Skeletal muscle satellite cell (primary cell): ENCODE data around the gene NINJ1.

Source experiments
- H3K27me3 ChIP-seq: 2 replicates; pipeline ENCODE4 v1.7.0; 2013; ENCODE audit warnings: low read length; ENCODE audit not compliant: control insufficient read depth, insufficient read depth
- H3K36me3 ChIP-seq: 2 replicates; pipeline ENCODE4 v1.7.0; 2013; ENCODE audit warnings: mild to moderate bottlenecking, control low read depth, low read length; ENCODE audit not compliant: insufficient read depth
- H3K4me1 ChIP-seq: 2 replicates; pipeline ENCODE4 v1.7.0; 2013; ENCODE audit warnings: low read length; ENCODE audit not compliant: control insufficient read depth, insufficient read depth
- H3K4me2 ChIP-seq: 2 replicates; pipeline ENCODE4 v1.7.0; 2013; ENCODE audit warnings: mild to moderate bottlenecking, low read length
- H3K4me3 ChIP-seq: 2 replicates; pipeline ENCODE4 v1.7.0; 2013; ENCODE audit warnings: low read length
- H3K9ac ChIP-seq: 2 replicates; pipeline ENCODE4 v1.7.0; 2013; ENCODE audit warnings: mild to moderate bottlenecking, low read depth, low read length, moderate library complexity
- H3K9me3 ChIP-seq: replicated peaks from 2 replicates; pipeline ENCODE4 v1.7.0; 2013; ENCODE audit warnings: mild to moderate bottlenecking, control low read depth, low read length

Gene NINJ1

GRCh38 chr9:93093877-93094657, 40.0 kb downstream of the NINJ1 start:
- Histone ChIP-seq H3K9ac (no peak overlapping the region), H3K4me2 (no peak overlapping the region), H3K9me3 (peaks cover 6% of the 10 kb centered on the region), H3K36me3 (no peaks in the 10 kb centered on the region), H3K4me3 (no peak overlapping the region), H3K4me1 (peaks cover 31% of the 10 kb centered on the region), H3K27me3 (no peaks in the 10 kb centered on the region)

GRCh38 chr9:93093127-93093876, 40.7 kb downstream of the NINJ1 start:
- no peaks in the 10 kb centered on the region for H3K36me3 ChIP-seq
- H3K4me2 ChIP-seq, result no peak overlapping the region
- H3K9ac ChIP-seq, result no peak overlapping the region
- no peaks in the 10 kb centered on the region for H3K27me3 ChIP-seq
- H3K4me3 ChIP-seq, result no peak overlapping the region
- peaks cover 27% of the 10 kb centered on the region for H3K4me1 ChIP-seq
- peaks cover 6% of the 10 kb centered on the region for H3K9me3 ChIP-seq

GRCh38 chr9:93092251-93092991, 41.6 kb downstream of the NINJ1 start:
- Histone ChIP-seq H3K4me1 (peaks cover 19% of the 10 kb centered on the region), H3K9ac (no peak overlapping the region), H3K27me3 (no peaks in the 10 kb centered on the region), H3K4me2 (no peak overlapping the region), H3K4me3 (no peak overlapping the region), H3K36me3 (no peaks in the 10 kb centered on the region), H3K9me3 (peaks cover 6% of the 10 kb centered on the region)

DNA sequence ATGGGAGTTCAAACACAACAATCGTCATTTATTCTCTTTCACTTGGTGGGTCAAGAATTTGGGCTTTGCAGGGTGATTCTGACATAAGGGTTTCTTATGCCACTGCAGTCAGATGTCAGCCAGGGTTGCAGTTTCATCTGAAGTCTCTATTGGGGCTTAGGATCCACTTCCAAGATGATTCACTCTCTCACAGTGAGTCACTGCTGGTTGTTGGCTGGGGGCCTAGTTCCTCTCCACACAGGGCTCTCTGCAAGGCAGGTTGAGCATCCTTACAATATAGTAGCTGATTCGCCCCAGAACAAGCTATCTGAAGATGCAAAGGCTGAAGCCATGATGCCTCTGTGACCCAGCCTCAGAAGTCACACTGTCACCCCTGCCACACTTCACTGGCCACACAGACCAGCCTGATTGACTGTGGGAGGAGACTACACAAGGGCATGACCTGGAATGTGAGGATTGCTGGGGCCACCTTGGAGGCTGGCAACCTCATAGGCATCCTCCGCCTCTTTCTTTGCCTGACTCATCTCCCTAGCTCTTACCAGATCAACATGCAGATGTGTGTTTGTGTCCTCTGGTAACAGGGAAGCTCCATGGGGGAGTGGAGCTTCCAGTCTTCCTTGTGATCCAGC, 42.5 kb downstream of the NINJ1 start:
- H3K4me1 ChIP-seq, result peaks cover 14% of the 10 kb centered on the region
- H3K9ac ChIP-seq, result no peak overlapping the region
- H3K9me3 ChIP-seq, result peaks cover 6% of the 10 kb centered on the region
- H3K4me2 ChIP-seq, result no peak overlapping the region
- no peaks in the 10 kb centered on the region for H3K36me3 ChIP-seq
- H3K4me3 ChIP-seq, result no peak overlapping the region
- H3K27me3 ChIP-seq, result no peaks in the 10 kb centered on the region

DNA sequence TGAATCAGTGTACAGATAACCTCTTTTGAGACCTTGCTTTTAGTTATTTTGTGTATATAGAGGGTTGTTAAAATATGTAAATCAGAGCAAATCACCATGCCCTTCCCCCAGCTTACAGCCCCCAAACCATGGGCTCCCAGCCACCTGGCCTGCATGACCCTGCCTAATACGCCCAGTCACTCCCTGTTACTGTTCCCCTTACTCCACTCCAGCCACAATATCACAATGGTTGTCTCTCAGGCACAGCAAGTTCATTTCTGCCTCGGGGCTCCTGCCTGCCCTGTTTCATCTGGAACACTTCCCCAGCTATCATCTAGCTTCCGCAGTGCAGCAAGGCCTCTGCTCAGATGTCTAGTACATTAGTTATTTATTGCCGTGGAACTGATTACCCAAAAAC, 43.0 kb downstream of the NINJ1 start:
- peaks cover 6% of the 10 kb centered on the region for H3K9me3 ChIP-seq

GRCh38 chr9:93090091-93090655, 43.9 kb downstream of the NINJ1 start:
- Histone ChIP-seq H3K4me1 (peaks cover 12% of the 10 kb centered on the region), H3K9ac (no peak overlapping the region), H3K36me3 (no peaks in the 10 kb centered on the region), H3K4me3 (no peak overlapping the region), H3K9me3 (peaks cover 6% of the 10 kb centered on the region), H3K4me2 (no peak overlapping the region), H3K27me3 (no peaks in the 10 kb centered on the region)

More for the DNA sequence above, 43.0 kb downstream of the NINJ1 start:
- Histone ChIP-seq H3K27me3 (no peaks in the 10 kb centered on the region), H3K4me3 (no peak overlapping the region), H3K36me3 (no peaks in the 10 kb centered on the region), H3K4me2 (no peak overlapping the region), H3K4me1 (peaks cover 14% of the 10 kb centered on the region), H3K9ac (no peak overlapping the region)

DNA sequence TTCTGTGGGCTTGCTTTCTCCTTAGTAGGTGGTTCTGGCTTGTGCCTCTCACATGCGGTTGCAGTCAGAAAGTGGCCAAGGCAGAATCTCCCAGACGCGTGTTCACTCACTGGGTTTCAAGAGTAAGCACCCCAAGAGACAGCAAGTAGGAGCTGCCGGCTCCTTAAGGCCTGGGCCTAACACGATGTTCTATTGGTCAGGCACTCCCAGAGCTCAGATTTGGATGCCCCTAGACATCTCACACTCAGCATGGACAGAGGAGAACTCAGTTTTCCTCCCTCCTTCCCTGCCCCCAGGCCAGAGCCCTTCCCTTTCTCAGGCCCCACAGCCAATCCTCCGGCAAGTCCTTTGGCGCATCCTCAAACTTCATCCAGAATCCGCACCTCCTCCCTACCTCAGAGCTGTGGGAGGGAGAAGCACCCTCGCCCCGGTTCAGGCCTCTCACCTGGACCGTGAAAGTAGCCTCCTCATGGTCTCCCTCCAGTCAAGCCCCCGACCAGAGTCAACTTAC, 44.5 kb downstream of the NINJ1 start:
- no peak overlapping the region for H3K9ac ChIP-seq
- H3K9me3 ChIP-seq, result peaks cover 6% of the 10 kb centered on the region
- H3K36me3 ChIP-seq, result no peaks in the 10 kb centered on the region
- no peak overlapping the region for H3K4me2 ChIP-seq
- H3K27me3 ChIP-seq, result no peaks in the 10 kb centered on the region
- H3K4me1 ChIP-seq, result peaks cover 8% of the 10 kb centered on the region
- H3K4me3 ChIP-seq, result no peak overlapping the region

GRCh38 chr9:93089024-93089423, 45.0 kb downstream of the NINJ1 start:
- no peak overlapping the region for H3K4me3 ChIP-seq

GRCh38 chr9:93088656-93089015, 45.4 kb downstream of the NINJ1 start:
- H3K4me2 ChIP-seq, result no peak overlapping the region
- peaks cover 3% of the 10 kb centered on the region for H3K27me3 ChIP-seq
- peaks cover 8% of the 10 kb centered on the region for H3K4me1 ChIP-seq
- H3K4me3 ChIP-seq, result no peak overlapping the region
- no peaks in the 10 kb centered on the region for H3K36me3 ChIP-seq
- H3K9me3 ChIP-seq, result peaks cover 6% of the 10 kb centered on the region
- no peak overlapping the region for H3K9ac ChIP-seq

More at GRCh38 chr9:93089024-93089423, 45.0 kb downstream of the NINJ1 start:
- Histone ChIP-seq H3K36me3 (no peaks in the 10 kb centered on the region), H3K4me1 (peaks cover 8% of the 10 kb centered on the region), H3K4me2 (no peak overlapping the region), H3K9ac (no peak overlapping the region), H3K27me3 (no peaks in the 10 kb centered on the region), H3K9me3 (peaks cover 6% of the 10 kb centered on the region)

DNA sequence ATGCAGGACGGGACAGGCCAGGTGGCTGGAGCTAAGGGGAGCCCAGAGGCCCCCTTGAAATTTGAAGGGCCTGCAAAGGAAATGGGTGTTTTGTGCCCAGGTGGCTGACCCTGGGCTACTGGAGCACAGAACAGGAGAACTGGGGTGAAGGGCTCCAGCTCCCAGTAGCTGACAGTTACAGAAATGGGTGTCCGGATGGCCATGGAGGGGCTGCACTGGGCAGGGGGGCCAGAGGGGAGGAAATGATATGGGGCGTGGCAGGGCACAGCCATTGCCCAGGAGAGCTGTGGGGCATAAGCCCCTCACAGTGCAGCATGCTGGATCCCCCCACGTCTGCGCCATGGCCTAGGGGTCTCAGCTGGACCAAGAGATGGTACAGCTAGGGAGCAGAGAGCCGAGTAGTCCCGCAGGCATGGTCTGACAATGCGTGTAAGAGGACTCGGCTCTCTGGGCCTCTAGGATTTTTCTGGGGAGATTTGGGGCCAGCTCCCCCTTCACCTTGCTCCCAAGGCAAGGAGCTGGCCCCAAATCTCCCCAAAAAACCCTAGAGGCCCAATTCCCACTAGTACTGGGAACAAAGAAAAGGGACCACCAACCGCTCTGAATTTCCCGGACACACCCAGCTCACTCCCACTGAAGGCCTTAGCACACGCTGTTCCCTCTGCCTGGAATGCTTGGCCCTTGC, 45.9 kb downstream of the NINJ1 start:
- H3K9me3 ChIP-seq, result peaks cover 6% of the 10 kb centered on the region
- H3K27me3 ChIP-seq, result peaks cover 4% of the 10 kb centered on the region
- H3K4me1 ChIP-seq, result peaks cover 8% of the 10 kb centered on the region
- no peaks in the 10 kb centered on the region for H3K36me3 ChIP-seq
- H3K9ac ChIP-seq, result no peak overlapping the region
- no peak overlapping the region for H3K4me2 ChIP-seq
- H3K4me3 ChIP-seq, result no peak overlapping the region
